Effector CD4-positive, alpha-beta T cell (primary cell): ENCODE results near the gene LRMDA.

Experiments
- DNase-seq: peaks from one replicate; pipeline ENCODE4 v3.0.0-alpha.2; 2020

The LRMDA gene

DNA sequence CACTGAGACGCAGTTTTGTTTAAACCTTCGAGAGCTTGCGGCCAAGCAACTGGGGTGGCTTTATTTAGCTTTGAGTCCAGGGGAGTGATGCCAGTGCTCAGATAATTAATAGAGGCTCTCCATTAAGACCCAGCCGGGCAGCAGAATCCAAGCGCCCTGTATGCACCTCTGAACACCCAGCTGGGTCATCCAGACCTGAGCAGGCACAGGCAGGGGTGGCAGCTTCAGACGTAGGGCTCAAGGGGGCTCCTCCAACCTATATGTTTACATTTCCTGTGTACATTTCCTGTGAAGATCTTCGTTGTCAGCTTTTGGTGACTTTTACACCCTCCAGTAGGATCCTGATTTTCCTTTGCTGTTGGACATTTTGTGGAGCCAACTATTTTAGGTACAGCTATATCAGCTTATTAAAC is 719.5 kb downstream of the LRMDA start:
- no peak for DNase-seq

DNA sequence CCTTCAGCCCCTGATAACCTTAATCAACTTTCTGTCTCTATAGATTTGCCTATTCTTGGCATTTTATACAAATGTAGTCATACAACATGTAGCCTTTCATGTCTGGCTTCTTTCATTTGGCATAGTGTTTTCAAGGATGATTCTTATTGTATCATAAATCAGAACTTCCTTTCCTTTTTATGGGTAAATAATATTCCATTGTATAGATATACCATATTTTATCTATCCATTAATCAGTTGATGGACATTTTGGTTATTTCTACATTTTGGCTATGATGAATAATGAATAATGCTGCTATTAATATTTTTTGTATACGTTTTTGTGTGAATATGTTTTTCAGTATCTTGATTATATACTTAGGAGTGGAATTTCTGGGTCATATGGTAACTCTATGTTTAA is 720.8 kb downstream of the LRMDA start:
- no peak for DNase-seq

DNA sequence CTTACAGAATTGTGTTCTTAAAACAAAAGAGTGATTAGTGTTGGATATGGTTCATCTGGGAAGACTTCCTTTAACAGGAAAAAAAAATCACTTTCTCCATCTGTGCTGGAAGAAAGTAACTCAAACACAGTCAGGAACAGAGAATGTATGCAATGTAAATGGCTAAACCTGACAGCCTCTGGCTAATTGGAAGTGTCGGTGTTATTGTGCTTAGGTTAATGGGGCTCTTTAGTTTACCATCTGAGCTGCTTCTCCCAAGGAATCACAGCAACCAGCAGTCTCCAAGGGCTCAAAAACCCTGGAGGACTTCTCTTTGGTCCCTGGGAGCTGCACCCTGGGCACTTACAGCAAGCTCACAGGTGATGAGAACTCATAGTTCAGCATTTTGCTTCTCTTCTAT is 724.5 kb downstream of the LRMDA start:
- no peak for DNase-seq

DNA sequence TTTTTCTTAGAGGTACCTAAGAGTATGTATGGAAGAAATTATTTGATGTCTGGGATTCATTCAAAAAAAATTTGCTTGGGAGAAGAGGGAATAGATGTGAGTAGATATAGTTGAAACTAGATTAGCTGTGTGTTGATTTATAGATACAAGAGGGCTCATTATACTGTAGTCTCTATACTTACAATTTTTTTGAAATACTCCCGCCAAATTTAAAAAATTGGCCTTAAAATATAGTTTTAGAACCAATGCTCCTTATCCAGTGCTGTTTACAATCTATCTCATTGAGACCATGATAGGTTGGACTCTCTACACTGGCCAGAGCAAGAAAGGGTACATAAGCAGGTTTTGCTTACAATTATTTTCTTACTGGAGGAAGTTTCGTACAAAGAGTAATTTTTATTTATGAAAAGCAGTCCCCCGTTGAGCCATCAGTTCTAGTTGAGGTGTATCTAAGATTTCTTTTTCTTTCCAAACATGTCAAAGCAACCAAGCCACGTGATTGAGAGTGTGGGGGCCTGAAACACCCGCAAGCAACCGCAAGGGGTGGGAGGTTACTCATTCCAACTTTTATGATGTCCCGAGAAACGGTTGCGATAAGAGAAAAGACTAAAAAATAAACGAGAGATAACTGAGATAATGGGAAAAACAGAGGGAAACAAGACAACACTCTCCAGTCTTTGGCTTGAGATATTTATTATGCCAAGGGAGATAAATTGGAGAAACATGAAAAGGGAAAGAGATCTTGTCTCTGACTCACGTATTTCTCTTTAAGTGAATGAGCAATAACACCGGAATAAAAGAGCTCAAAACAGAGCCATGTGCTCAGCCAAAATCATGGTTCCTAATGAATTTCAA is 729.2 kb downstream of the LRMDA start:
- no peak for DNase-seq

DNA sequence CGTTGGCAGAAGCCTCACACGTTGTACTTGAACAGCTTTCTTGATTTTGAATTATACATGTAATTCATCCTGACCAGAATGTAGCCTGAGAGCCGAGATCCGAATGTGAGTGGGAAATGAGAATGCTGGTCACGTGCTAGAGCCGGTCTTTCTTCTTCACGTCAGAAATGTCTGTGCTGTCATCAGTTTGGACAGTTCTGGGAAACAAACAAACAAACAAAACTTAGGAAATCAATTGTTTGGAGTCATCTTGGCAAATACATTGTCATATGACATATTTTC is 729.8 kb downstream of the LRMDA start:
- no peak for DNase-seq

DNA sequence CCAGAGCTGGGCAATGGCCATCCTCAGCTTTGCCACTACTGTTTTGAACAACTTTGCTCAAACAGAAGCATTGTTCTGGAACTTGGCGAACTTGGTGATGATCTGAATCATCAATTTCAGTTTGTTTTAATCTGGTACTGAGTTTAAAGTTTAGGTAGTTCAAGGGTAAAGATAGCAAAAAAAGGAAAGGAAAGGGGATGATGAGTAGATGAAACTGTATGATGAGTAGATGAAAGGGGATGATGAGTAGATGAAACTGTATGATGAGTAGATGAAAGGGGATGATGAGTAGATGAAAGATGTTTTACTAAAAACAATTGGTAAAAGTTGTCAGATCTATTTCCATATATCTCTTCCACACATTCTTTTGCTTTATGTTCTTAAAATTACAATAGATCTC is 737.0 kb downstream of the LRMDA start:
- no peak for DNase-seq

DNA sequence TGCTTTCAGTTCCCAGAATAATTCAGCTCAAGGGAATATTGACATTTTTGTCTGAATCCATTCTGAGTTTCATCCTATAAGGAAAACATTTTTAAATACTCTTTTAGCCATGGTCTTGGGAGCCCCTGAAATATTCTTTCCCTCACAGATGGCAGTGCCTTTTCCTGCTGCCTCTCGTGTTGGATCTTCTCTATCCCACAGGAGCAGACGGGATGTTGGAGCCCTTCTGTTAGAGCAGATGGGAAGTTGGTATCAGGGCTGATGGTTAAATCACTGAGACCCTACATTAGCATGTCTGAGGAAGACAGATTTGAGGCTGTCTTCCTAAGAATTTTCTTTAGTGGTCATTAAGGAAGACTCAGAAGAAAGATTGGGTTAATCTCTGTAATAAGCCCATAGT is 737.8 kb downstream of the LRMDA start:
- DNase-seq, result no peak

DNA sequence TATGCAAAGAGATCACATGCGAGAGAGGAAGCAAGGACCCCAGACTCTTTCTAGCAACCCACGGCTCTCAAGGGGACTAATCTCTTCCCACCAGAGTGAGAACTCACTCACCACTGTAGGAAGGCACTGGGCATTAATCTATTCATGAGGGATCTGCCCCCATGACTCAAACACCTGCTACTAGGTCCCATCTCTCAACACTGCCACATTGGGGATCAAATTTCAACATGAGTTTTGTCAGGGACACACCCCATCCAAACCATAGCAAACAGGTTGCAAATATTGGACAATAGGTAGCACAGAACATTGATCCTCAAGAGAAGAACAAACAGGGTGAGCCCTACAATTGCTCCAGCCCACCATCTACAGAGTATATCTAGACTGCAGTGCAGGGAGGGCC is 740.6 kb downstream of the LRMDA start:
- no peak for DNase-seq

DNA sequence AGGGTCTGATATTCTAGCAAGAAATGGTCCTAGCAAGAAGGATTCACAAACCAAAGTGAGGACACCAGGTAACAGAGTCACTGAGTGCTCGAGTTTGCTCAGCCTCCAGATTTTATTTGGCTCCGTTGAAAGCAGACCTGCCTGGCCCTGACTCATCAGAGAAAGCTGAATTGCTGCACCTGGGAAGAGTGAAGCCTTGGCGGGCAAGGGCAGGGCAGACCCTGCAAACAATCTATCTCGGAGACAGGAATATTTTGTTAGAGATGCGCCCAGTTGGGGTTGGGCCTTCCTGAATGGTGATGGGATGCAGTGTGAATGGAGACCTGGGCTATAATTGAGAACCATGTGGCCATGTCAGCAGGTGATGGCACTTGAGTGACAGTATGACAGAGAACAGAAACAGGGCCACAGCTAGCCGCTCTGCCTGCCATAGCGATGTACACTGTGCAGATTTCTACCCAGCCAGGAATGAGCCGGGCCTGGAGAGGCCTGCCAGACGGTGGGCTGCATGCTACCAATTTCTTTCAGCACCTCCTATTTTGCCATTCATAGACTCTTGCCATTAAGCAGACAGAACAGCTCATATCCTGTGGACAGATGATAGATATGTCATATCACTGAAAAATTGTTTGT is 744.2 kb downstream of the LRMDA start:
- DNase-seq, result no peak

DNA sequence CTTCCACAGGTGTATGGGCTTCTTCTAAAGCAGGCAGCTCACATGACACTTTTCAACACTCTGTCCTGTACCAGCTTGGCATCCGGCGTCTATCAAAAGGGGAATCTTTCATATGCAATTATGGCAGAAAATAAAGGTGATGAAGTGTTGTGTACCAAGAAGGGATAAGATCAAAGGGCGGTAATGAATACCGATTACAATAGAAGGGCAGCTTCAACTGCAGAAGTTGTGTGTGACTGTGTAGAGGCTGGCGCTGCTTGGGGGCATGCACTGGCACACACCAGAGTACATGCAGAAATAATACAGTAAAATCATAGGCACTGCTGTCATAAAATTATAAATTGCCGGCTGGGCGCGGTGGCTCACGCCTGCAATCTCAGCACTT is 744.7 kb downstream of the LRMDA start:
- DNase-seq, result no peak

DNA sequence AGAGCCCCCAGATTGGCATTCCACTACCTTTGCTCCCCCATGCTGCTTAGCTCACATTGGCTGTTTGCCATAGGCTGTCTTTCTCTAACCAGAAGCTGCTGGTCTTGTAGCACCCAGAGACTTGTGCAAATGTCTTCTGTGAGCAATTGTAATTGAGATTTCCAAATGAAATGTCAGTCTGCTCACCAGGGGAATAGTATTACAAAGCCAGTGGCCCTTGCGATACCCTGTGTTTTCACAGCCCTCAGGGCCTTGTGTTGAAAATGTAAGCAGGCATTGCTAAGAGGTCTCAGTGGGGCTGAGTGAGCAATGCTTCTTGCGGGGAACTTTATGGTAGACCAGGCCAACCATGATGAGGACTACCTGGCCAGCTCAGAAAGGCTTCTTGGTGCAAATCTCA is 746.5 kb downstream of the LRMDA start:
- no peak for DNase-seq

DNA sequence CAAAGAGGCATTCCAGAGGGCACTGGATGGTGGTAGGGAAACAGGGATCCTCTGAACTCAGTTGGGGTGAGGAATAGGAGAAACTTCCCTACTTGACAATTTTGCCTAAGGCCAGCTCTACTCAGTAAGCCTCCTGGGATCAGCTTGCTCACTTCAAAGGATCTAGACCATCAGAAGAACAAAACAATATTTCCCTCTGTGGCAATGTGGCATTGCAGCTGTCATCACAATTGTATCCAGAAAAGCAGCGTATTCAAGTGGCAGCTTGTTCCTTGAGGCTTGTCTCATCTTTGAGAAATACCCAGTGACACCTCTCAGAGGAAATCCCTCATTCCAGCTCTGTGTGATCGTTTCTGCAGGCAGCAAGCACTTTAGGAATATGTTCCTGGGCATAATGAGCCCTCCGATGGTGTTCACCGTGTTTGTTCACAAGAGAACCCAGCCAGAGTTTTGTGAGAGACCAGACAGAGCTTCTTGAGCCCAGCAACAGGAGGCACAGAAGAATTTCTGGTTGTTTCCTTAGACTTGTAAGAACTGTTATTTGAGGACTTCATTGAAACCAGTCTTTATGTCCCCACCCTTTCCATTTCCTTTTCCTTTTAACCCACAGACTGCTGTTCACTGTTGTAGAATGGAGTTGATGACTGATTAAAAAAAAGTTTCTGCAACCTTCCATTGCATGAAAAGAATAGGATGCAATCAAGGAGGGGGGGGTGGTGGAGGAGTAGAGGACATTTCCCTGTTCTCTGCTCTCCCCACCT is 747.3 kb downstream of the LRMDA start:
- no peak for DNase-seq

DNA sequence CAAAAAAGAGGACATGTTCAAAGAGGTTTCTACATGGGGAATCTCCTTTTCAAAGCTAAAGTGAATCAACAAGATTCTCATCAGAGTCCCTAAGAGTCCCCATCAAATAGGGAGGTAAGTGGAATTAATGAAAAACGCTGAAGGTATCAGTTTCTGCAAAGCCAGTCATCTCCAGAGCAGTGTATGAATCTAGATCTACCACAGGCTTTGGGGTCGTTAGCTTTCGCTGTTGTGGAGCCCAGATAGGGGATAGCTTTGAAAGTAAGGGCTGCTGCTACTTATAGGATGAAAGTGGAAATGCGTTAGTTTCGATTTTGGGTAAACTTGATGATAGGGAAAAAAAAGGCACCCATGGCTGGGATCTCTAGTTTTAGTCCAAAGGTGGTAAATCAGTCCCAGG is 748.4 kb downstream of the LRMDA start:
- DNase-seq, result no peak

DNA sequence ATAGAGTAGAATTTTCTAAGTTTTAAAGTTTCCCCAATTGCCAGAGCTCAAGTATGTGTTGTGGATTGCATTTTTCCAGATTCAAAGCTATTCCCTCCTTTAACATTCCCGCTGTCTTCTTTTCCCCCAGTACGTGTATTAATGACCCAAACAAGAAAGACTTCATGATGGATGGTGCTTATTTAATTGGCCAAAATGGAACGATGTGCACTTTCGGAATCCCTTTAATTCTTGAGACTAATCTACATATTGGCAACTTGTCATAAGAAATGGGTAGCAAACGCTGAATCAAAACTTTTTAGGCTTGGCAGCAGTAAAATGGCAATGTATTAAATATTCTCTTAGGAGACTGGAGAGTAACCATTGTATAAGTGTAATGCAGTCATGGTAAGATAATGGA is 753.2 kb downstream of the LRMDA start:
- no peak for DNase-seq

DNA sequence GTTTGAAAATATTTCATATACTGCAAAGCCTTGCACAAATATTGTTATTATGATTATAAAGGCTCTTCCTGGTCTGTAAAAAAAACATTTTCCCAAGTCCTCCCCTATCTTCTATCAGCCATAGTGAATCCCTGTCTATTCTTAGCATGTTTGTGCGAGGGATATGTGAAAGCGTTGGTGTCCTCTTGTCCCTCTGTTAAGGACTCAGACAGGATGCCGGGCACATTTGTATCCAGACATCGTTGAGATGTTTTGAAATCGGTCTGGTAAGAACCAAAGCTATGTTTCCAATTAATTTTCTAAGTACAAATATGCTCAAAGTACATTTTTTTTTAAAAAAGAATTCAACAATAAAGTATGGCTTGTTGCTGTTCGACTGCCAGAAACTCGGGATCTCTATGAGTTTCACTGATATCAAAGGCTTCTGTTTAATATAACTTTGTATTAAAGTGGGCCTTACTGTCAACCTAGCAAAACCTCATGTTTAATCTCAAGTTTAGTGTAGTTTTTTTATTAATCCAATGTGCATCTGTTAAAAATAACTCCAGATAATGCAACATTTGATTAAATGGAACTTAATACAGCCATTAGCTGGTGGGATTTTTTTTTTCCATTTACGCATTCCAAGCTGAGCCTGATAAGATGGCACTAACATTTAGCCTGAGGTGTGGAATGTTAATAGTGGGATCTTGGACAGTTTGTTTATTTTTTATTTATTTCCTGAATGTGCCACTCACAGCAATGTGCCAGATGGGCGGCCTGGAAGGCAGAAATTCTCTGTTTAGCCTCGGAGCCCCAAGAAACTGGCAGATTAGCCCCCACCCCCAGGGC is 754.3 kb downstream of the LRMDA start:
- no peak for DNase-seq

DNA sequence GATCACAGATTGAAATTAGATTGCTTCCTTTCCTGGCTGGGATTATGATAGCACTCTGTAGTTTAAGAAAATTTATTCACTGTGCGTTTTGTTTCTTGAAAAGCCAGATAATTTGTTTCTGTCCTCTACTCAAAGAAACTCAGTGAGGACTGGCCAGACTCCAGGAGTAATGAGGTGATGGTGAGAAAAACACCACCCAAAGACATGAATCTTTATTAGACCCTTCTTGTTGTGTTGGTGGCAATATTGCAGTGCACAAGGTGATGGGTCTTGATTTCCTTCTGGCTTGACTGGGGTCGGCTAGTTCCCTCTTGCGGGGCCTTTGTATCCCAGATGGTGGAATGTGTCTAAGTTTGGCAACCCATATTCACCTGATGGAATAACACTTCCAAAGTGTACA is 756.8 kb downstream of the LRMDA start:
- DNase-seq, result no peak

DNA sequence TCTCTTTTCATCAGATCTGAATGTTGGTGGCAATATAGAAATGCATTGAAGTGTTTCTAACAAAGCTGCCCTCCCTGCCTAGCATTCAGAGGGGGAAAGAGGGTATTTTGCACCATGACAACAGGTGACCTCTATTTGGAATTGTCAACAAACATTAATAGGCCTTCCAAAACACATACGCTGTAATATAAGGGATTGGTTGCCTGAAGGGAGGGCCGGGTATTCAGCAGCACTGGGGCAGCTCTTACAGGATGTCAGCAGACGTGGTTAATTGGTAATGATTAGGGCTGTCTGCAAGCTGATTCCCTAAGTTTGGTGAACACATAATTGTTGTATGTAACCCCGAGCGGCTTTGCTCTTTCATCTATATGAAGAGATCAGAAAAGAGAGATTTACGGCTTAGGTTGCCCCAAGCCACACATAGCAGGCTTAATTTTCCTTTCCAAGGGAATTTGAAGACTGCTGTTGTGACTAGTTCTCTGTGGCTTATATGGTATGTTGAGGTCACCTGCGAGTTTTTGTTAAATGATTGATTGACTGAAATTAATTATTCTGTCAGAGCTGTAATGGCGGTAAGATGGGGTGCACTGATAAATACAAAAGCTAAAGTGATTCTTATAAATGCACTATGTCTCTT is 759.3 kb downstream of the LRMDA start:
- no peak for DNase-seq

DNA sequence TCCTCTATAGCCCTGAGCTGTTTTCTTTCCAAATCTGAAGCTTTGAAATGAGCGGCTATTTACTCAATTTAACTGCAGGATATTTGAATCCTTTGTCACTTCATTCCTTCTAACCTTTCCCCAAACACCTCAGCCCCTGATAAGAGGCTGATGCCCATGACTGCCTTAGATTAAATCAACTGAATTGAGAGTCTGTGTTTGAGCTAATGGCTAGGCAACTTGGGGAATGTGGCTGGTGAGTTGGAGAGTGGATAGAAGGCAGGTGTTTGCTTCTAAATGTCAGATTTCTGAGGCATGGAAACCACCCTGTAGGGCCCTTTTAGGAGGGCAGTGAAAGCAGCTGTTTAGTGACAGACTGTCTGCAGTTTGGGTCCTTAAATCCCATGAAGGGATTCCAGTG is 759.9 kb downstream of the LRMDA start:
- no peak for DNase-seq

DNA sequence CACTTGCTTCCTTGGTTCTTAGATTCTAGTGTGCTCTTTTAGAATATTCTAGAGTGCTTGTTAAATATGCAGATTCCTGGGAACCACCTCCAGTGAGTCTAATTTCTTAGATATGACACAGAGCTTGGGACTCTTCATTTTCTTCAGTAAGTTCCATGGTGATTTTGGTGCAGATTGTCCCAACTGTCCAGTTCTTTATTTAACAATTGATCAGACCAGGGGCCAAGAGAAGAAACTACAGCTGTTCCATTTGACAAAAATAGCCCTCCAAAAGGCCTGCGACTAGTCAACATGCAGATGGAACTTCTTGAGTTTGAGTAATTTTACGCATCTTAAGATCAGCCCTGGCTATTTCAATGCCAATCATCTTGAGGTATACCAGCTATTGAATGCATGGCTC is 760.7 kb downstream of the LRMDA start:
- no peak for DNase-seq

DNA sequence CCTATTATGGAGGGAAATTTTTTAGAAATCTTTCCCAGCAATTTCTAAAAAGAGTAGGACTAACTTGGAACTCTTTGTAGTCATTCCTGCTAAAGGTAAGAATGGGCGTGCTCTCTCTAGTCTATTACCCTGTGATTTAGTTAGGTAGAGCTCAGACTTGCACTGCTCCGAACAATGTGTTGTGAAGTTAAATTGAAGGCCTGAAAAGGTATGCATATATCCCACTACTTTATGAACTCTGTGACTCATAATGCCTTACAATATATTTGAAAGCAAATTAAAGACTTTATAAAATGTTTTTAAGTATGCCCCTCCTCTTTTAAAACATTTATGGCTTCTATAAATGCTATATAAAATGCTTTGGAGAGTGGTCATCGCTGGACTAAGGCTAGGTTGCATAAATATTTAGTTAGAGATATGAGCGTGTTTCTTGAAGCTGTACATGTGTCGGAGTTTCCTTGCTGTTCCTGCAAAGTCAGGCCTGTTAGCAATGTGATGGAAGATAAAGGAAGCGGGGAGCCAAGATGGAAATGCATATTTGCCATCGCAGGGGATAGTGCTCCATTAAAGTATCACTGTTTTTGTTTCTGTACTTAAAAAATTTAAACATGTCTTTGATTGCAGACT is 761.4 kb downstream of the LRMDA start:
- DNase-seq, result no peak

DNA sequence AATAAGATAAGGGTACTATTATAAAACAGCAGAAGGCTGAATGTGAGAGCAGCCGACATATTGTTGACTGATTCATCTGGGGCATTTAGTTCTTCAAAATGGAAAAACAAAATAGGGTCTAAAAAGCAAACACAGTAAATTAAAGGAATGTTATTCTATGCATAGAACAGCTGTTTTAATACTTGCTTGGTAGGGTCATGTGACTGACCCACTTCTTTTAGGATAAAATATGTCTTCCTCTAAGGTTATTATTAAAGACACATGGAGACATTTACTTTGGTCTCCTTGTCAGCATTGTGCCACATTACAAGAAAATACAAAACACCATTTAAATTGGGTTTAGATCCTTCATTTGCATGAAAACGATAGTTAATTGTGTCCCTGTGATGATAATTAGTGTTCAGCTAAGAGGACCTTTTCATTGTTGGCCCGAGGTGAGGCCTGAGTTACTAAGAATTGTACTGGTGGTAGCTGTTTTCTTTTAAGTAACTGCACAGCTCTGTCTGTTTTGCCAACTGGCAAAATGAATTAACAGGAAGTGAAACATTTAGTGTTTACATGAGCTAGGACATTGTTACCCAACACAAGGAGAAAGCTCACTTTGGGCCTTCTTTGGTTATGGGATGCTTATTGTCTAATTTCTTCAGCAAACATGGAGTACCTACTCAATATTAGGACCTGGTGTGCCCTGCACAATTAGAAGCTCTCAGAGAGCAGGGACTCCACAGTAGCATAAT is 764.4 kb downstream of the LRMDA start:
- DNase-seq, result no peak

DNA sequence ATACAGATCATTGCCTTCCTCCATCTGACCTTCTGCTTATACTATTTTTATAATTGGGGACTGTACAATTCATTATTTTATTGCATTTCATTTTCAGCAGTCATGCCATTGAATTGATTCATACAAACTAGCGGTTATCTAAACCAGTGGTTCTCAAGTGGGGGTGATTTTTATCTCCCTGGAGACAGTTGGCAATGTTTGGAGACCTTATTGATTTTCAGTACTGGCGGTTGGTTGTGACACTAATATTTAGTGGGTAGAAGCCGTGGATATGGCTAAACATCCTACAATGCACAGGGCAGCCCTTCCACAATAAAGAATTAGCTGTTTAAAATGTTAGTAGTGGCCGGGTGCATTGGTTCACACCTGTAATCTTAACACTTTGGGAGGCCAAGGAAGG is 765.9 kb downstream of the LRMDA start:
- DNase-seq, result no peak
